Ureter (tissue), 1 donor: Measurements from ENCODE around the gene SUSD3. TPM values are rescaled to one million over a fixed set of nuclear protein-coding genes. Genes with fewer than 3 reads are reported as not detected.
A peak's percentile ranks its signal among the peaks of the same experiment; 100 is the strongest.

Source experiments
- DNase-seq: peaks from one replicate; pipeline ENCODE4 v3.0.0-alpha.2; 2020; ENCODE audit warnings: low spot score
- total RNA-seq: library from RNA; stranded (reverse); gene quantifications from one replicate; pipeline ENCODE4 v1.2.4, GENCODE V29; 2023
- donor health status: DM: yes; HTN: yes; CAD: no.

The SUSD3 gene
- total RNA-seq = 3.0 TPM

DNA sequence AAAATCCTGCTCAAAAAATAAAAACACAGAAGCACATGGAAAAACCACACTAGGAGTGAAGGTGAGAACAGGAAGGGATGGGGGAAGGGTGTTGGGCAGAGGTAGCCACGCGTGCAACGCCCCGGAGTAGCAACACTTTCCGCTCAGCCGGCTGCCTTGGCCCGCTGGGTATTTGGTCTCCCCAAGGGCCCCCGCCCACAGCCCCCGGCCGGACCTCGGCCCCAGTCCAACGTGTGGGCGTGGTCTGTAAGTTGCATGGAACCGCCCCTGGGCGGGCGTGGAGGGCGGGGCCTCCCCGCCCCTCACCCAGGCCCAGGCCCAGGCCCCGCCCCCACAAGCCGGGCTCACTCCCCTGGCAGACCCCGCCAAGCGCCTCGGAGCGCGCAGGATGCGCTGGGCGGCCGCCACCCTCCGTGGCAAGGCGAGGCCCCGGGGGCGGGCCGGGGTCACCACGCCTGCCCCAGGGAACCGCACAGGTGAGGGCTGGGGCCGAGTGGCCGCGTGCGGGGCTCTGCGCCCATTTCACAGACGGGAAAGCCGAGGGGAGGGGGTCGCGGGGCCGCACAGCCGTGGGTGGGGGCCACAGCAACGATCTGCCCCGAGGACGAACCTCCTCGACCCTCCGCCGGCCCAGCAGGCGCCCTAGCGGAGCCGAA lies at the start of gene SUSD3:
Gene SUSD3, plus strand, starts transcription at position 347 of the 656 bp plus-strand sequence. Its CDS starts 42 bp downstream, at position 389.
- DNase-seq = peak; percentile 64

DNA sequence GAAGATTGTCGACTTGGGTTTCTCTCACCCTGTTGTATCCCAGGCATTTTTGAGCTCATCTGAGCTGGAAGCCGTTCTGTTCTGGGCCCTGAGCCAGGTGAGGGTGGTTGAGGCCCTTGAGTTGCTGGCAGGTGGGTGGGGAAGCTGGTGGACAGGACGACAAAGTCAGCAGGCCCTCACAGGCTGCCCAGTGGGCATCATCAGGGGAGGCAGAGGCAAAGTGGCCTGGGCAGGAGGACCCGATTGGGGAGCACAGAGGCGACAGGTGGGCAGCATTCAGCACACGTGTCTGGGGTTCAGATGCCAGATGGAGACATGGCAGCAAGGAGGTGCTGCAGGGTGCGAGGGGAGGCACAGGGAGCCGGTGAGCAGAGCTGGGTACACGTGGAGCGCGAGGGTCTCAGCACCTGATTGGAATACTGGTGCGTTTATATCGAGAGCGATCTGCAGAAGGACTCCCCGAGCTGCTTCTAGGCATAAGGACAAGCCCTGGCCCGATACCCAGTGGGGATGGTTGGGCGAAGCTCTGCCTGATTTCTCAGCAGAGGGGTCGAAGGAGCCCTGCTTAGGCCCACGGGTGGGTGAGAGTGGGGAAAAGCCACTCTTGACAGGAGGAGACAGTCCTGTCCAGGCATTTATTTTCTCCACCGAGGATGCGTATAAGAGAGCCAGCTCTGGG lies 49.0 kb upstream of the SUSD3 start:
- peak; percentile 32 for DNase-seq

DNA sequence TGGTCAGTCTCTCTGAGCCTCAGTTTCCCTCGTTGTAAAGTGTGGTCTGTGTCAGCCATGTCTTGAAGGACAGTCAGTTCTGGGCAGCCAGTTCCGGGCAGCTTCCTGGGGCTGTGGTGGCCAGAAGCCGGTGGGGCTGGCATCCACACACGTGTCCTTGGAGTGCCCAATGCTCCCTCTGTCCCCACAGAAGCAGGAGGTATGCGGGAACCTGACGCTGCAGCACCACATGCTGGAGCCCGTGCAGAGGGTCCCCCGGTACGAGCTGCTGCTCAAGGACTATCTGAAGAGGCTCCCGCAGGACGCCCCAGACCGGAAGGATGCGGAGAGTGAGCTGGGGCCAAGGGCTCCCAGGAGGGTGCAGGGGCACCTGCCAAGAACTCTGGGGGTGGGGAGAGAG lies 48.4 kb upstream of the SUSD3 start:
- DNase-seq = peak; percentile 31

DNA sequence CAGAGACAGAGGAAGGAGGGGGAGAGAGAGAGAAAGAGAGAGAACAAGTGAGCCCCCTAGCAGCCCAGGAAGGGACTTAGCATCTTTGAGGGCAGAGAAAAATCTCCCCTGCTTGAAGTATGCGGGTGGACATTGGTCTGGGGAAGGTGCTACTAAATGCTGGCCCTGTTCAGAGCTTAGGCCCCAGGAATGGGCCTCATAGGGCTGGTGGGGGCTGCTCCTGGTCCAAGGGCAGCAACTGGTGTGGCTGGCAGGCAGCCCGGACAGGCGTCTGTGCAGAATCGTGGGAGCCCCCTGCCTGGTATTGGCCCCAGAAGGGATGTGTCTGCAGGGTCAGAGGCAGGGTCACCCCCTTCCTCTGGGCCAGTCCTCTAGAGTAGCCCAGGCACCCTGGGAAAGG lies 47.8 kb upstream of the SUSD3 start:
- DNase-seq = no peak

DNA sequence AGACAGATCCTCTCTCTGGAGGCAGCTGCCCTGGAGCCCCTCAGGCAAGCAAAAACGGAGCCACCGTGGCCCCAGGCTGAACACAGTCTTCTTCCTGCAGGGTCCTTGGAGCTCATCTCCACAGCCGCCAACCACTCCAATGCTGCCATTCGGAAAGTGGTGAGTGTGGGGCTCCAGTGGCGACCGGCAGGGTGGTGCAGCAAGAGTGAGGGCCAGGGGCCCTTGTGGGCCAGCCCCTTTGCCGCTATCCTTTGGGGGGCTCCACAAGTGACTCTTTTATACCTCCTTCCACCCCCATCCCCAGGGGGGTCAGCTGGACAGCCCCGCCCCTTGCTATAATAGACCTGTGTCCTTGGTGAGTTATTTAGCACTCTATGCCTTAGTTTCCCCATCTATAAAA lies 47.4 kb upstream of the SUSD3 start:
- DNase-seq = peak; percentile 33

DNA sequence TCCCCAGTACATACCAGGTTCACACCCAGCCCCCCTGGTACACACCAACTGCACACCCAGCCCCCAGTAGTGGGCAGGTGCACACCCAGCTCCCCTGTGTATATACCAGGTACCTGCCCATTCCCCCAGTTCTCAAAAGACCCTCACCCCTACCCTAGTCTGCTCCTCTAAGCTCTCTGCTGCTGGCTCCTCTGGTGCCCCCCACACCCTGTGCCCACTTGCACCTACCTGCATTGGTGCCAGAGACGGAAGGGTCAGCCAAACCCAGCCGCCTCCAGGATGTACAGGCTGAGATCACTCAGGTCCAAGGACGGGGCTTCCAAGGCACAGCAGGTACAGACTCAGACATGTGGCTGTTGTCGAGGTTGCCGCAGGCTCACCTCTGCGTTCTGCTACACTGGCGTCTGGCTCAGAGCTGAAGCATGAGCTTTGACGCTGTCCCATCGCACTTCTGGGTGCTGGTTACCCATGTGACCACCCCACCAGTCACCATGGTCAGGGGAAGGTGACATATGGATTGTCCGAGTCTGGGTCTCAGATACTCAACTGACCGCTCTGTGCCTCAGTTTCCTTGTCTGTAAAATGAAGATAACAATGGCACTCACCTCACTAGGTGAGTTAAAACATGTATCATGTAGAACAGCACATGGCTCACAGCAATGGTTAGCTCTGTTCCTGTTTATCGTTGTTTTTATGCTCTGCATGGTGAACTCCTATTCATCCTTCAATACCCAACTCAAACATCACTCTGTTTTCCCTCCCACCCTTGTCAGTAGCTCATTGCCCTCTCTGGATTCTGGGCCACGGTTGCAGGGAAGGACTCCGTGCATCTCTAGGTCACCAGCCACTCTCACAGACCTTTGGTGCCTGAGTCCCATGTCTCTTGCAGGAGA lies 45.3 kb upstream of the SUSD3 start:
- DNase-seq = peak; percentile 37

DNA sequence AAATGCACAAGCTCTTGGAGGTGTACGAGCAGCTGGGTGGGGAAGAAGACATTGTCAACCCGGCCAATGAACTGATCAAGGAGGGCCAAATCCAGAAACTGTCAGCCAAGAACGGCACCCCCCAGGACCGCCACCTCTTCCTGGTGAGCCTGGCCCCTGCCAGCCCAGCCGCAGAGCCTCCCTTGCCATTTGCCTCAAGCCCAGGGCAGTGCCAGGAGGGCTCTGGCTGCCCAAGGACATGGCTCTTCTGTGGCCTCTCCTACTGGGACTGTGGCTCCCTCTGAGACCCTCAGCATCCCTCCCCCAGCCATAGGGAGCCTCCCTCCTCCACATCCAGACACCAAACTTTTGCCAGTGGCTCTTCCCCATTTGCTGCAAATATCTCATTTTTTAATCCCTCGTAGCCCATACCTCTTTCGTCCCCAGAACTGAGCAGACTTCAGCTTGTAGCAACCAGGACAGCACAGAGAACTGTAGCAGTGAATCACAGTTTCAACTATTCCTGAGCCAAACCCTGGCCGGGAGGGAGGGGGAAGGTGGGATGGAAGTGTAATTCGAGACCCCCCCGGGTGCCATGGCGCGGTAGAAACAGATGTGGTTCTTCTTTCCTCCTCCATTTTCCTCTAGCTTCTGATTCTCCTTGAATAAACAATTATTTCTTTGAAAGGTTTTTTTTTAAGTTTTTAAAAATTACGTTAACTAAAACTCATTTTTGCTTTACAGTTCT lies 44.5 kb upstream of the SUSD3 start:
- DNase-seq = peak; percentile 37

DNA sequence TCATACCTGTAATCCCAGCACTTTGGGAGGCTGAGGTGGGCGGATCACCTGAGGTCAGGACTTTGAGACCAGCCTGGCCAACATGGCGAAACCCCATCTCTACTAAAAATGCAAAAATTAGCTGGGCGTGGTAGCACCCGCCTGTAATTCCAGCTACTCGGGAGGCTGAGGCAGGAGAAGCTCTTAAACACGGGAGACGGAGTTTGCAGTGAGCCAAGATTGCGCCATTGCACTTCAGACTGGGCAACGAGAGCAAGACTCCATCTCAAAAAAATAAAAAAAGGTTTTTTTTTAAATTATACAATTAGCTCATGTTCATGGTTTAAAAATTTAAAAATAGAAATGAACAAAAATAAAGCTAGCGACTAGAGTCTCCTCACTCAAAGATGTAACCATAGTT lies 43.3 kb upstream of the SUSD3 start:
- peak; percentile 15 for DNase-seq

DNA sequence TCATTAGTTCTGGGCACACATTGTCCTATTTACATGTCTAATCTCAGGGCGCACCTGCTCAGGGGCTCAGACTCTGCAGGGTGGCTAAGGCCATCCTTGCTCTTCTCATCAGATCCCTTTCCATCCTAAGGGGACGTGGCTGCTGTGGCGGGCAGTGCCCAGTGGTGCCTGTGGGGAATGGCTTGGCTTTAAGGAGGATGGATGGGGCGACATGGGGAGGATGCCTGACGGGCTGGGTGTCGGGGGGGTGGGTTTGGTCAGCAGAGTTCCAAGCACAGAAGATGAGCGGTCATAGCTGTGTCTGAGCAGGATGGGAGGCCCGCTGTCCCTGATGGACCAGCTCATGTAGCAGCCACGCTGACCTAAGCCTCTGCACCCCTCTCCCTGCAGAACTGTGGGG lies 40.9 kb upstream of the SUSD3 start:
- DNase-seq = no peak

DNA sequence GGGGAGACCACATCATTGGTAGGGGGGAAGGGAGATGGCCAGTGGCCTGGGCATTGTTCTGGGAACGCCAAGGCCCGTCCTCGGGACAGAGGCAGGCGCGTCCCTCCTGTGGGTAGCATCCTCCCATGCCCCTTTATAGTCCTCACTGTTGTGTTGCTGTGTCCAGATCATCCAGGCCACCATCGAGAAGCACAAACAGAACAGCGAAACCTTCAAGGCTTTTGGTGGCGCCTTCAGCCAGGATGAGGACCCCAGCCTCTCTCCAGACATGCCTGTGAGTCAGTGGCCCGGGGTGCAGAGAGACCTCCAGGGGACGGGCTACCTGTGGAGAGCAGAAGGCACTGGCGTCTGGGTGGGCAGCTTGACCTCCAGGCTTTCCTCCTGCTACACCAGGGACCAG lies 38.4 kb upstream of the SUSD3 start:
- DNase-seq = no peak

DNA sequence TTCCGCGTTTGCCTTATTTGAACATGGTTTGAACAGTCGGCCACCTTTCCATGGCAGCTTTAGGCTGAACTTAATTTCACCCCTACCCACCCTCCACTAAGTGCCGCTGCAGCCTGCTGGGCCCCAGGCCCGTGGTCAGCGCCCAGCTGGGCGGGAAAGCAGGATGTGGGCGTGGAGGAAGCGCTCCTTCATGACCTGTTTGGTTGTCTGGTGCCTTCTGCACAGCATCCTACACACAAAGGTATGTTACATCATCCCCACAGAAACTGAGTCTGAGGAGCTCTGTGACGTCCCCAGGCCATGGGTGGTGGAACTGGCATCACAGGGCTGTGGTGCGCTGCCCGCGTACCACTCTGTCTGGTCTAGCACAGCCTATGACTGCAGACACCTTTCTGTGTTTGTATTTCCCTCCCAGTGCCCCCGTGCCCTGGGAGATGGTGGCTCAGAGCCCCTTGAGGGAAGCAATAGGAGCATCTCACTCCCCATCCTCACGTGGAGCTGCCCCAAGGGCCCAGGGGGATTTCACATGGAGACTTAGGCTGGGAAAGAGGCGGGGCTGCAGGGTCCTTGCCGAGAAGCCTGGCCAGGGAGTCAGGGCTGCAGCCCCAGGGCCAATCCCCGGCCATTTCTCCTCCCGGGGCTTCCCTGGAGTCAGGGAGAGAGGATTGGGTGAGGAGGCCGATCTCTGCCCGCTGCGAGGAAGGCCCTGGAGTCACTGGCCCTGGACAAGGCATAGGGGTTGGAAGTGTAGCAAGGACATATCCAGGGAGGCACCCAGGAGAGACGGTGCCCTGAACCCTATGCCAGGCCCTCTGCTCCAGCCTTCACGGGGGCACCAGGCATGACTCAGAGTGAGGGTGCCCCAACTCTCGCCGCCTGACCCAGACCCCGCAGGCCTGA lies 37.5 kb upstream of the SUSD3 start:
- DNase-seq = no peak

DNA sequence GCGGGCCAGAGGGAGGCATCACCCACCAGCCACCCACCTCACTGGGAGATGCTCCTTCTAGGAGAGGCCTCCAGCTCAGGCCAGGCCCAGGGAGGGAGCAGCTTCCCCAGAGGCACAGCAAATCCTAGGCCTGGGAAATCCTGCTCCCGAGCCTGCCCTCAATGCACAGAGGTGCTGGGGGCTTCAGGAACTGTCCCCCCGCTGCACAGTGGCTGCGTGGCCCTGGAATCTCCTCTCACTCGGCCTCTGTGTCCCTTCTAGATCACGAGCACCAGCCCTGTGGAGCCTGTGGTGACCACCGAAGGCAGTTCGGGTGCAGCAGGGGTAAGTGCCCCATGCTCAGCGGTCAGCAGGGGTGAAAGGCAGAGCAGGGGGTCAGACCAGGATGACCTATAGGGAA lies 36.4 kb upstream of the SUSD3 start:
- no peak for DNase-seq

DNA sequence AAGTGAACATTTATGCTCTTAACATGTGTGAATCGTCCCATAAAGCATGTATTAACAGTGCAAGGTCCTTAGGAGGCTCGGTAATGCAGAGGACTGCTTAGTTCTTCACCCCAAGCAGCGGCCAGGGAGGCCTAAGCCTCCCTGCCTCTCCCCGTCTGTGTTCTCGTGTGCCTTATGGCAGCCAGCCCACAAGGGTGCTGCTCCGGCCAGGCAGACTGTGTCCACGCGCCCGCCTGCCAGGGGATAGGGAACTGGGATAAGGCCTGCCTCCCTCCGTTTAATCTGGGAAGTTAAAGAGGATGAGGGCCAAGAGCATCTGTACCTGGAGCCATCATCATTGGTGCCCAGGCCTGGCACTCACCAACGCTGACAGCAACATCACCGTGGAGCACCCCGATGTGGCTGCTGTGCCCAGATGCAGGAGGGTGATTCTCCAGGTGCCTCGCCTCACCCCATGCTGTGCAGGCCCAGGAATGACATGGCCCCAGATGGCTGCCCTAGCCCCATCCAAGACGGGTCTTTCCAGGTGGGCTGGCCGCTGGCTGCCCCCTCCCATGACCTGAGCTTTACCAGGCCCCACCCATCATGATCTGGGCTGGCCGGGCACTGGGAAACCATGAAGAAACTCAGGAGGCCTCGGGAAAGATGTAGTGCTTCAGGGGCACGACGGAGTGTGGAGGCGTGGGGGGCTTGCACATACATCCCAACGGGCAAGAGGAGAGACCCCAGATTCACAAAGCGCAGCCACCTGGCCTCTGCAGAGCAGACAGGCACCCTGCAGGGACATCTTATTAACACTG lies 35.6 kb upstream of the SUSD3 start:
- DNase-seq = no peak

DNA sequence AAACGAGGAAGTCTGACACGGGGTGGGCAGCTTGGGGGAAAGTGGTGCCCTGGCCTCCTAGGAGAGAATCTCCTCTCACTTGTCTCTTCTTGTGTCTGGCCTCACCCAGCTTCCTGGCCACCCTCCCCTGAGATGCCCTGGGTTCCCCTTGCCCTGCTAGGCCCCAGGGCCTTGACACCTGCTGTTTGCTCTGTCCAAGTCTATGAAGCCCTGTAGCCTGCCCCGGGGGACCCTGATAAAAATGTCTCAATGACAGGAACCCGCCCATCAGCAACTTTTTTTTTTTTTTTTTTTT lies 35.0 kb upstream of the SUSD3 start:
- DNase-seq = no peak

DNA sequence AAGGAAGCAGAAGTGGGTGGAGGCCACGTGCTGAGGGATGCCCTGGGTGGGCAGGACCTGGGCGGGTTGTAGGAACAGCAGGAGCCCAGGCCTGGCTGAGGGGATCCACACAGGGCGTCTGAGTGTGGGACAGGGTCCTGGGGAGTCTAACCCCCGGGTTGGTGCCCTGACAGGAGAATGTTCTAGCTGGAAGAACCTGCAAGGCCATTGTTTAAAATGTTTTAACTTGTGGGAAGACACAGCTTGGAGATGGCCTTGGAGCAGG lies 33.9 kb upstream of the SUSD3 start:
- DNase-seq = no peak

DNA sequence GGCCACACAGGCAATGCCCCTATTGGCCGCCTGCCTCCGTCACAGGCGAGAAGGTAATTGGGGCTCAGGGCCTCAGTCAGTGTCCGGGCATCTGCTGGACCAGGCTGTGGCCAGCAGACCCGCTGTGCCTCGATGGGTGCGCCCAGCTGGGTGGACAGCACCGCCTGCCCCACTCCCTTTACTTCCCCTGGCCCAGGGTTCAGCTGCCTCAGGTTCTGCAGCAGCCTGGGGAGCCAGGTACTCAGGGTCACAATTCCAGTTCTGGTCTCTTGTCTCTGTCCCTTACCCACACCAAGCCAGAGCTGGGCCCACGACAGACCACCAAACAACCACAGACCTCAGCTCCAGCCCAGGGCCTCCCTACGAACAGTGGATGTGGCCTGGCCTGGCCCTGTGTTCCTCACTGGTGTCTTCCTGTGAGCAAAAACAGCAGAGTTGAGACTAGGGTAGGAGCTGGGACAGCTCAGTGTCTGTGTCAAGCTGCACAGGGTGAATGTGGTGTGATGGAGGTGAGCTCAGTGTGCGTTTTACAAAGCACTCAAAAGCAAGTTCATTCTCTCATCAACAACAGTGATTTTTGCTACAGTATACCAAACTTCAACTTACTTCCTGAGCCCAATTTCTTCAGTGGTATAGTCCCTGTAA lies 33.4 kb upstream of the SUSD3 start:
- no peak for DNase-seq

DNA sequence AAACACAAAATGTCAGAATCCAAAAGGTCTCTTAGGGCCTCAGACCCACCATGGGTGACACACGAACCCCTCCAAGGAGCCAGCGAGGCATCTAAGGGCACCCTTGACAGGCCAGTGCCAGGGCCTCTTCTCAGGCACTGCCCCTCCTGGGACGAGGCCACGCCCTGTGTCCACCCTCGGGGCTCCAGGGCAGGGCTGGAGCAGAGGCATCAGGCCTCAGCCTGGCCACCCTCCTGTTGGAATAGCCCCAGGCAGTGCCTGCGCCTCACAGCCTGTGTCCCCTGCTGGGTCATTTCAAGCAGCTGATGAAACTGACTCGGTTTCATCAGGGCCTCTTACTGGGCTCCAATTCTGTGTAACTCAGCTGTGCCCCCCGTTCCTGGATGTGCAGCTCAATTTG lies 32.8 kb upstream of the SUSD3 start:
- DNase-seq = no peak

DNA sequence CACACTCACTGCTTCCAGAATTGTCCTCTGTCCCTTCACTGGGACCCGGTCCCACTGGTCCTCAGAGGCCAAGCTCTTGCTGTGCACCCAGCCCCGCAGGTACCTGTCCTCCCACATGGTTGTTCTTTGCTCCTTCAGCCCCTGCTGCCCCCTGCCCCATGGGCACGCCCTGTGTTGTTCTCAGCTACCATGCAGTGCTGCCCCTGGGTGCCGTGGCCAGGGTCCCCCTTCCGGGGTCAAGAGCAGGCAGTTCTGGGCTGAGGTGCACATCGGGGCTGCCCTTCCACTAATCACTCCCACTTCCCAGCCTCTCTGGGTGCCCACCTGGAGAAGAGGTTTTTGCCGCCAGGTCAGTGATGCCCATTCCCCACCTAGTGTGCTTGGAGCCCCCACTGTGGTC lies 31.9 kb upstream of the SUSD3 start:
- no peak for DNase-seq

DNA sequence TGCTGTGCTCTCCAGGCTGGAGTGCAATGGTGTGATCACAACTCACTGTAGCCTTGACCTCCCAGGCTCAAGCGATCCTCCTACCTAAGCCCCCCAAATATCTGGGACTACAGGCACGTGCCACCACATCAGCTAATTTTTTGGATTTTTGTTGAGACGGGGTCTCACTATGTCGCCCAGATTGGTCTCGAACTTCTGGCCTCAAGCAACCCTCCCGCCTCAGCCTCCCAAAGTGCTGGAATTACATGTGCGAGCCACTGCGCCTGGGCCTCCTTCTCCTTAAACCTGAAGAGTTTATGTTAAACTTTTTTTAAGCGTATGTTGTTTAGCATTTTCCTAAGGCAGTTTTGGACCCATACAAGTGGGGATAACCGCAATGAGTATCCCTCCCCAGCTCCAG lies 30.8 kb upstream of the SUSD3 start:
- DNase-seq = no peak

DNA sequence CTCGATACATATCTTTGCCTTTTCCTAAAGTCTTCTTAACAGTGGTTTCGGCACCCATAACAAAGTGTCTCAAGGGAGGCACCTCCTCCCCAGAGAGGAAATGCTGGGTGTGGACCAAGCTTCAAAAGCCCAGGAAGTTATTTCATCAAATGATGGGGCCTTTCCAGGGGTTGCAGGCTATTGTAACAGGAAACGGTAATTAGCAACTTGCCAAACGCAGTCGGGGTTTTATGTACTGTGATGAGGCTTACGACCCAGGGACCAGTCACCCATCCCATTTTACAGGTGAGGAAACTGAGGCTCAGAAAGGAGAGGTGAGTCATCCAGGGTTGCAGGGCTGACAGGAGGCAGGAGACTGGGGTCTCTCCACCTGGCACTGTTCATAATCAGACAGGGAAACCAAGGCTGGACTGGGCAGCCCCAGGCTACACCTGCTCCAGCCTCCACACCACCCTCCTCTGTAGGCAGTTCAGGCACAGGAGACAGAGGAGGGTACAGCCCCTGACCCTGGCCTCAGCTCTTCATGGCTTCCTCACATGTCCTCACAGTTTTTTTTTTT lies 30.0 kb upstream of the SUSD3 start:
- no peak for DNase-seq
